NCI-H2171 treated with DMSO at 0.1 percent for 48 hours (cell line): Measurements from ENCODE around the gene TLE4.

ENCODE experiments used
- DNase-seq: peaks from one replicate; lab custom pipeline; 2025; lab: John Stamatoyannopoulos, UW

TLE4 gene

DNA sequence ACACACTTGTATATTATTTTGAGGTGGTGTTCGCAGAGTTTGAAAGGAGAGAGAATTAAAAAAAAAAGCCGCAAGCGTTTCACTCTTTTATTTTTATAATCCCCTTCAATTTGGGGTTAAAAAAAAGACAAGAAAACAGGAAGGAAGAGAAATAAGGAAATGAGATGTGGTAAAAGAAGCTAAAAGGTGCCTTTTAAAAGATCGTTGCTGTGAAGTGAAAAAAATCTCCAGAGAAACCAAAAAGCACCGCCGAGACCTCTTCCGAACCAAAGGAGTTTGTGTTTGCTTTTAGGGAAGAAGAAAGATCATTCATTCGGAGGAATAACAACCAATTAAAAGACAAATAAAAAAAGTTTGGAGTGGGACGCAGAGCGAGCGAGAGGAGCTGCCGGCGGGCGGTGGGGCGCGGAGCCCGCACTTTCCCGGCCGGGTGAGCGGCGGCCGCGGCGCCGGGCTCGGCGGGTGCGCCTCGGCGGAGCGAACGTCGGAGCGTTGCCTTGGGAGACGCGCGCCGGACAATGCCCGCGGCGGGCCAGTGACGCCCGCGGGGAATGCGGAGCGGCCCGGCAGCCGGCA, 355 bp downstream of the TLE4 start:
- DNase-seq, result no peak

DNA sequence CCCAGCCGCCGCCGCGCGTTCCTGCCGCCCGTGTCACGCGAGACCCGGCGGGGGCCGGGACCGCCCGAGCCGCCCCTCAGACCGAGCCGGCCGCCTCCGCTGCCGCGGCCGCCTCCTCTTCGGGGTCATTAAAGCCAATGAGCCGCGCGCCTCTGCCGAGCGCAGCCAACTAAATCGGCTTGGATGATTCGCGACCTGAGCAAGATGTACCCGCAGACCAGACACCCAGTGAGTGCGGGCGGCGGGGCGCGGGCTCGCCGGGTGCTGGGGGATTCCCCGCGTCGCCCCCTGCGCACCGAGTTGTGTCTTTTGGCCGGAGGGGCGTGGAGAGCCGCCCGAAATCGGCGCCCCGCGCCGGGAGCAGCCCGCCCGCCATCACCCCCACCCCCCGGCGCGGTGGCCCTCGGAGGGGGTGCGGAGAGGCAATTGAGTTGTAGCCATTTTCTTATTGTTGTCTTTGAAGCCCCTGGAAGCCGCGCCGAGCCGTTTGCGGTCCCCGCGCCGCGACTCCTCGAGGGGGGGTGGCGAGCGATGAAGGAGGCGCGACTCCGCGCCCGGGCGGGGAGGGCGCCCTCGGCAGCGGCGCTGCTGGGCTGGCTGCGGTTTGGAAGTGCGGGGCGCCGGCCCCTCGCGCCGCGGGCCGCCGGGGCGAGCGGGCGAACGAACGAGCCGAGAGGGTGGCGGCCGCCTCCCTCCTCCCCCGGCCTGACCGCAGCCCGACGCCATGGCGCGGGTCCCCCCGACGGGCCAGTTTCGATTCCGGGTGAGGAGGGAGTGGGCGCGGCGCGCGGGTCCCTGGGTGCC, 1.0 kb downstream of the TLE4 start:
- peak; percentile 35 for DNase-seq

DNA sequence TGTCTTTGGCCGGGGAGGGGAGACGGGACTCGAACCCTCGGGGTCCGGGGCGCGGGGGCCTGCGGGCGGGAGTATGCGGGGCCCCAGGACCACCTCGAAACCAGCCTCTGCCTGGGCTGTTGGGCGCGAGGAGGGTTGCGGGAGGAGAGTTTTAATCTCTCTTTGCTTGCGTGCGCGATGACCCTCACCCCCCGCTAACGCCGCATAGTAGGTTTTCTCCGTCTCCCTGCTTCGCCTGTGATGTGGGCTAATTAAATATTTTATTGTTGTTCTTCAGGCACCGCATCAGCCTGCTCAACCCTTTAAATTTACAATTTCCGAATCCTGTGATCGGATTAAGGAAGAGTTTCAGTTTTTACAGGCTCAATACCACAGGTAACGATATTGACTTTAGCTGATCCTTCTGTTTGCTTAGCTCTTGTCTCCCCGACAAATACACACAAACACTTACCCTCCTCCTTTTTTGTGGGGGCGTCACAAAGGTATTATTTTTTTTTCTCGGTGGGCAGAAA, 1.7 kb downstream of the TLE4 start:
- DNase-seq, result peak; percentile 14

DNA sequence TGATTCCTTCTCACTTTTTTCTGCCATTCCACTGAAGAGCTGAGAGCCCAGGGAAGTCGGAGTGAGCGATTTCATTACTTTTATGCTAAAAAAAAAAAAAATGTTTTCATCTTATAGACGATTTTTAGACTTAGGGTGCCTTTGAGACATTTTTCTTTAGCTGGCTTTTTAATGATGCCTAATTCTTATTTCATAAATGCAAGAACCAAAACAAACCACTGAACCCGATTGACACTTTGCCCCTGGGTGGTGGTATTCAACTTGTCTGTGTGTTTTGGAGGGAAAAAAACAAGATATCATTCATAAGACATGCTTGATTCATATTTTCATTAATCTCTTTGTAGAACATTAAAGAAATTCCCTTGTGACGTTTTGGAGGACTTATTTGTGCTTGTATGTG, 2.4 kb downstream of the TLE4 start:
- DNase-seq, result peak; percentile 11

DNA sequence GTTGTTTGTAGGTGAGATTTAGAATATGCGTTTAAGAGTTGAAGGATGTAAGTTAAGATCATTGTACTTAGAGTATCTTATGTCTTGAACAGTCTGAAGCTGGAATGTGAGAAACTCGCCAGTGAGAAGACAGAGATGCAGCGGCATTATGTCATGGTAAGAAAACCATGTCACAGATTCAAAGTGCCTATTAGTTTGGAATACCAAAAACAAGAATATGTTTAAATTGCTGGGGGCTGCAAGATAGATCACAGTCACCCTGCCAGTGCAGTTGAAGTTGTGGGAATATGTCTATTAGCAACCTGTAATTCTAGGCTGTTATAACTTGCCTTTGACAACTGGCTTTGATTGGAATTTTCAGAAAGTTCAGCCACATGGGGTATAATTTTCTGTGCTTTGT, 3.0 kb downstream of the TLE4 start:
- DNase-seq, result no peak

DNA sequence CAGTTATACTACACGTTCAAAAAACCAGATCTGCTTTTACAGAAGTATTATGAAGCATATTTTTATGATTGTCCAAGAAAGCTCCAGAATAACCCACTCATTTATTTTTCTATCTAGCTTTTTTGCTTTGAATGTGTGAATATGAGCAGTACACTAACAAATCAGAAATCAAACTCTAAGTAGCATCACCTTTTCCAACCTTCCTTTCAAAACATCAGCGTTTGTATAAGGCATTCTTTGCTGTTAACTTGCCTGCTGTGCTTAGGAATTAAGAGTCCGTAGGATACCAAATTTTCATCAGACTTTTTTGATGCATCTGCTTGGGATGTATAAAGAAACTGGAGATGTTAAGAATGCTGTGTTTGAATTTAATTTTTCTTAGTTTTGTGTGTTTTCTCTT, 3.8 kb downstream of the TLE4 start:
- no peak for DNase-seq

DNA sequence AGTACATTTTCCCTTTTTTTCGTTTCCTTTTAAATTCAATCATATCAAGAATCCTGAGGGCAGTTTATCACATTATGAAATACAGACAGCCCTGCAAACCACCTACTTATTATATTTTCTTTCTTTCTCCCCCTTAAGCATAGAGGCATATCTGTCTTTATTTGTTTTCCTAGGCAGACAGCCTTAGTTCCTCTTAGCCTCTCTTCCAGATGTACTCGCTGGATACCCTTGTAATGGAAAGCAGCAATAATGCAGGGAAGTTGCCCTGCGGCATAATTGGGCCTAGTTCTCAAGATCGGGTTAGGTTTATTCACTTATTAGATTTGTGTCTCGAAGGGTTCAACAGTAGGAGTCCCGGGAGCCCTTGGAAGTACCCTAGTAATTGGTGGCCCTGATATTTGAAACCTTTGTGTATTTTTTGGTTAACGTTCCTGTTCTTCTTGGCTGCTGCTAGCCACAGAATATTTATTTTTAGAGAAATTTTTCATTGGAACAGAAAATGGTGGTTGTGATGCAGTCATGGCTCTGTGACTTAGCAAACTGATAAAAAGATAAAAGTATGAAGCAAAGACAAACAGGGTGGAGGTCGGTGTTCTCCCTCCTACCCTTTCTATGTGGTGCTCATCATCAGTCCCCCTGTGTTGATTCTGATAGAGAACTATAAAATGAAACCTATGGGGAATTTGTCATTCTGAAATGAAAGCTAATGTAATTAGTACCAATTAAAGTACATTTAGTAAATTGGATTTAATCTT, 6.4 kb downstream of the TLE4 start:
- DNase-seq, result peak; percentile 10

DNA sequence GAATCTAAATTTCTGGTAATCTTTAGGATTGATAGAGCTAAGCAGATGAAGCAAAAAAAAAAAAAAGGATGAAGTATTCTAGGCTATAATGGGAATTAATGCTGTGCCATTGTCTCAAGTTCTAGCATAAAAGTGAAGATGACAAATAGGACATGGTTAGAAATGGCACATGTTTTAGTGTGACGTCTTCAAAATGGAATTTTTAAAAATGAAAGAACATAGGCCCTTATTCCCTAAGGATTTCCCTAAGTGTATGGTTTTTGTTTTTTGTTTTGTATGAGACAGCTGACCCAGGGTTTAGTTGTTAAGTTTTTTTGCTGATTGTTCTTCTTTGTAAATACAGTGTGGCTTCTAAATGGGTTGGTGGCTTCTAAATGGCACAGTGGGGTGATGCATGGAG, 7.1 kb downstream of the TLE4 start:
- no peak for DNase-seq

DNA sequence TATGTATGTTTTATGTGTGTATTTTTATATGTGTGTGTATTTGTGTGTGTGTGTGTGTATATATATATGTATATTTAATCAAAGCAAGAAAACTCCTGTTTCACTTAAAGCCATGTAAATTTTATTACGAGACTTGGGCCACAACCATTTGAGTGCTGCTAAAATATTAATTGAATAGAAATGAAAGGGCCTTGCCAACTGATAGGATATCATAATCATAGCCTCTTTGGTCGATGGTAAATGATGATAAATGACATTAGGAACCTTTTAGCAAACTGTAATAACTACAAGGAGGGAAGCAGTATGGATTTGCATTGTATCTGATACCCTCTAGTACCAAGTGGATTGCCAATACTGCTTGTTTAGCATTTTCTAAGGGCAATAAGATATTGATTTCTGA, 7.9 kb downstream of the TLE4 start:
- DNase-seq, result no peak

DNA sequence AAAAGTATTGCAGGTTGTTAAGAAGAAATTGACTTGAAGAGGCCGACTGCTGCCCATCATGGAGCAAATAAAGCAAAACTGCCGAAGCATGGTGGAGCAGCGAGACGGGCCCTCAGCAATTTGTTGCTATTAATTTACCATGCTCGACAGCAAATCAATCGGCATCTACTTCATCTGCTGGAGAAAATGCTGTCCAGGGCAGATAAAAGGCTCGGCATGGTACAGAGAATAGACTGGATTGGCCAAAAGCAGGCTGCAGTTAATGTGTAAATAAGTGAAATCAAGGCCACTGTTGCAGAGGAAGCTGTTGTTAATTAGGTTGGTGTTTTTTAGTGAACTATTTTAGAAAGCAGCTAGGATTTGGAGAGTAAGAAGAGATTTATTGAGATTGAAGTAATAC, 8.3 kb downstream of the TLE4 start:
- no peak for DNase-seq

DNA sequence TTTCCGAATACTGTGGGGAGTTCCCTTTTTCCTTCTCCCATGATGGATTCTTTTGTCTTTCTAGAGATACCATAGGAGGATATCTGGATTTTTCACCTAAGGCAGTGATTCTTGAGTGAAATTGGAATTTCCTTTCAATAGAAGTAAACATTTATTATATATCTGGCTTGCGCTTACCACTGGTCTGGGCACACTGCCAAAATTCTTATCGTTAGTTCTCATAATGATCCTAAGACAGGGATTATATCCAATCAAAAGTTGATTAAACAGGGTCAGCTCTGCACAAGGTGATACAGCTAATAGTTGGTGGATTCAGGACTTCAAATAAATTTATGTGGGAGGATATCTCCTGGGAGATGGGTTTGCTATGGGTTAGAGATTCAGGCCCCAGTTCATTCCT, 9.6 kb downstream of the TLE4 start:
- DNase-seq, result peak; percentile 4

DNA sequence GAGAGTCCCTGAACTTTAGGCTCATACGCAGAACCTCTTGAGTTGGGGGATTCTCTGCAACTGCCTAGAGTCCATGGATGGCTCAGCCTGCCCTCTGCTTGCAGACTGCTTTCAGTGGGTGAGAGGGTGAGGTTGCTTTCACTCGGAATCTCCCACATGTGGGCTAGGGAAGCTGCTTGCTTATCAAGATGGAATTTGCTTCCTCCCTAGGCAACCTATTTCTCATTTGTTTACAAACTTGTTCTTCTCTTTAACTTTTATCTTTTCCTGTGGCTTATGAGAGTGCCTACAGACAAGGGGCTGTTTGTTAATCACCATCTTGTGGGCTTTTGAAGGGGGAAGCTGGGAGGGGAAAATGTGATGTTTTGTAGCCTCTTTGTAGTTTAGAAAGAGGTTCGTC, 10.0 kb downstream of the TLE4 start:
- no peak for DNase-seq

DNA sequence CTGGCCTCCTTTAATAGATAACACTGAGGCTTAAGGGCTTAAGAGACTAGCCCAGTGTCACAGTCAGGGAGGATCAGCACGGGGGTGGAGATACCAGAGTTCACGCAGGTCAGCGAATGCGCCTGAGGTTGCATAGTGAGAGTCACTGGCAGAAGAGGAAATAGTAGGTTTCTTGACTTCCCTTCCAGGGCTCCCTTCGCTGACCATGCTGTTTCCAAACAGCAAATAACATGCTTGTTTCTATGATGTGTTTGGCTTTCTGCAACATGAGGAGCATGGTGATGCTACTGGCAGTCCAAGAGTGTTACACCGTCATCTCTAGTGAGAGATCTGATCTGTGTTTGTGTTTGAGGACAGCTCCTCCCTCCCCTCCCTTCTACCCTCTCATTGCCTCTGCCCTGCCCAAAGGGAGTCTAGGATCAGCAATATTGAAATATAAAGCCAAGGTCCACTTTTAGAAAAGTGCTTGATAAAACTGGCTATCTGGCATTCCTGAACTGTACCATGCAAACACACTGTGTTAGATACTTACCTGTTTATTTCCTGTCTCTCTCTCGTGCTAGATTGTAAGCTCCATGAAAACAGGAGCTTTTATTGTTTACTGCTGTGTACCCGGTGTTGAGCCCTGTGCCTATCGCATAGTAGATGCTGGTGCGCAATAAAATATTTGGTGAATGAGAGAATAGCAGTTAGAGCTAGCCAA, 12.3 kb downstream of the TLE4 start:
- DNase-seq, result no peak

DNA sequence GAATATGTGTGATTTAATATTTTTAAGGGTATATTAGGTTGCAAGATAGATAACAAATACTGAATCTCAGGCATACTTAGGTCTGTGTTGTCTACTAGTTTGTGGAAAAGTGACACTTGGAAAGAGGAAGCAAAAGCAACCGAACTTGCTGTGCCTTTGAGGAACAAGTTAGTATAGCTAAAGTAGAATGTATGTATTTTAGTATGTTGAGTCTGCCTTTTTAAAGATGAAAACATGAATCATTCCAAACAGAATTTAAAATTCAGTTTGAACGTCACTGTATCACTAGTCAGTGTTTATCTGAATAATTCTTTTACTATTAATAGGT, 12.9 kb downstream of the TLE4 start:
- no peak for DNase-seq

DNA sequence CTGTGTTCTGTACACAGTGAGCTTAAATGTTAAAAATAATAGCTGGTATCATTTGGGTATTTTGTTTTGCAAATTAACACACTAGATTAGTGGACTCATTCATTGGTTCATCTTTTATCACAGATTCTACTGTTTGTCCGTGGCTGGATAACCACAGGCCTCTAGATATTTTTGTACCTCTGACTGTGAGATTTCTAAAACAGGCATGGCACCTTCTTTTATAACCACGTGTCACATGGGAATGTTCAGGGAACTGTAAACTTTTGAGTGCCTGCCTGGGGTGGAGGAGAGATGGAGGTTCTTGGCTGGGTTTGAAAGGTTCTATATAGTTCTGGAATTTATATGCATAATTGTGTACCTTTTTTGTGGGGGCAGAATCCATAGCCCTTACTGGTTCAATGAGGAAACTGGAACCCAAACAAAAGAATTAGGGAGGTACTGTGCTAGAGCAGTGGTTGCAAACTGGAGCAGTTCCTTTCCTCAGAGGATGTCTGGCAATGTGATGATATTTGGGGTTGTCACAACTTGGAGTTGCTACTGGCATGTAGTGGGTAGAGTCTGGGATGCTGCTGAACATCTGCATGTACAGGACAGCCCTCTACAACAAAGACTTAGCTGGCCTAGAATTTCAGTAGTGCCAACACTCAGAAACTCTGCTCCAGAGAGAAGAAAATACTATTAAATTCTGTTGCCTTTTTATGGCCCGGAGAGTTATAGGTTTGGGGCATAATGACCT, 16.9 kb downstream of the TLE4 start:
- DNase-seq, result no peak

DNA sequence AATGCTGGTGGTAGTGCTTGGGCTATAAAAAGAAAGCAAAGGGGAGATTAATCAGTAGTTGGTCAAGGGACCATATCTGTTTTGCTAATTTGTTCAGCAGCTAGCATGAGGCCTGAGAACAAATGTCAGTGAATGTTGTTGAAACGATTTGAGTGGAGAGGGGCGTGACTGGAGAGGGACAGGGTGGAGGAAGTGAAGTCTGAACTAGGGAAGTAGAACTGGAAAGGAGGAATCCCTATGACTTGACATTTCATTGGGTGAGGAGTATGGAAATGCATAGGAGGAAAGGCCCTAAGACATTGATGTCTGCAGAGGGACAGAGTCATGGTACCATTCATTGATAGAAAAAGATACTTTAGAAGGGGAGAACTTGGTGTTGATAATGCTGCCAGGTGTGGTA, 19.7 kb downstream of the TLE4 start:
- DNase-seq, result no peak

DNA sequence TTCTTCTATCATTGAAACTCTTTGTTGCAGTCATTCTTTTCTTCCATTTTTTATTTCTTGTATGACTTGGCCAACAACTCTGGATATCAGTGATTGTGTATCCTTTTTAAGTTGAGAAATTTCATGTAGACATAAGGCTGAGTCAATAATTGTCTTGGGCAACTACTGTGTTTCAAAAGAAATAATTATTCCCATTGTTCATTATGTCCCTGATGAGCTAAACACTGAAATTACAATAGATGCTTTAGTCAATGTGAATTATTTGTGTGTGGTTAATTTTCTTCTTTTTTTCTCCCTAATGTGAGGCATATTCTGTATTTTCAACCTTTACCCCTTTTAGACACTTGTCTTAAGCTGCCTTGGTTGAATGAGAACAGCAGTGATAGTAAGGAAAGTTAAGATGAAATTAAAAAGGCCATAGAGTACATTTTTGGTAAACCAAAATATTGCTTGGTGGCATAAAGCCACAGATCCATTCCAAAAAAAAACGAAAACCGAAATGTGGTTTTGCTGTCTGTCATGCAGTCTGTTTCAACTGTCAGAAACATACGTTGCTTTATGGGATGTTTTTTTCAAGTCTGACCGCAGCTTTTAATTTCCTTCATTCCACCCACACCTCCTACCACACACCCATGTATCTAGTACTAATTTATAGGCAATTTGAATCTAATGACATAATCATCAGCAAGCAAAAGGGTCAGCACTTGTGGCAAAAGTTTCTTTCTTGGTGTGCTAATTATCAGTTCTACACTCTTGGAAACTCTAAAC, 21.1 kb downstream of the TLE4 start:
- no peak for DNase-seq

DNA sequence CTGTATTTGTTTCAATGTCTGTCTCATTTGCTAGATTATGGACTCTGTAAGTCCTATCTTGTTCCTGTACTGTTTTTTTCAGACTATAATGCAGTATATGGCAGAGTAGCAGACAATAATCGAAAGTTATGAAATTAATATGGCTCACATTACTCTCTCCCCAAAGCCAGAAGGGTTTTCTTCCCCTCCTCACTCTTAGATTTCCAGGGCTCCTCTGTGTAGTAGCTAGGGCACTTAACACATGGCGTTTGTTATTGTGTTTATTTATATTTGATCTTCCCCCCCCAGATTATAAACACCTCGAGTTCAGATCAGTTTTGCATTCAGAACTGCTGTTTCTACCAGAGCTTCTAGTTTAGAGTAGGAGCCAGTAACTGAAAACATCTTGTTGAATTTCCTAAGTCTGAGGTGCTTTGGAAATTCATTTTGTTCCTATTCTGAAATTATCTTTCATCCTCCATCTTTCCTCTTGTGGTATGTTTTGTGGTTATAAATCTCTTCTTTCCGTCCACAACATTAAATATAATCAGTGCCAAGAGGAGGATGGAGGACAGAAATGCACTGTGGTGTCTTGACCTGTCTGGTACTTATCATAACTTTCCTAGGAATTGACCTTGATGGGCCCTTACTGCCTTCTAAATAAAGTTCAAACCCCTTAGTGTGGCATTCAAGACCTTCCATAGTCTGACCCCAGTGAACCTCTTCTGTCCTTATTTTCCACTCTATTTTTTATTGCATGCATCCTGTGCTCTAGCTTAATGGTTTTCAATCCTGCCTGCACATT, 27.0 kb downstream of the TLE4 start:
- DNase-seq, result no peak

DNA sequence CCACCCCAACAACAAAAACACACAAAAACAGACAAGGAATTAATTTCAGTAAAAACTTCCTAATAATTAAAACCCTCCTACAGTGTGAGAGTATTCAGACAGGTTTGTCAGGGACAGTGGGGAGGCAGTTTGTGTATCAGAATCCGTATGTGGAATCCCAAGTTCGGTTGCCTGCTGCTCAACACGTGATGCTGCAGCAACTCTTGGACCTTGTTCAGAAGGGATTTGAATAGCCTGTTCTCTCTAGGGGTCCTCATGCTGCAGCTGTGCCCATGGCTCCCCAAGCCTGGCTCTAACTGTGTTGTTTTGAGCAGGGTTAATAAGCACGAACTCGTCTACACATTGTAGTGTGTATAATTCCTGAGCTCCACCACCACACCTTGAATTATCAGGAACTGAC, 28.7 kb downstream of the TLE4 start:
- no peak for DNase-seq

DNA sequence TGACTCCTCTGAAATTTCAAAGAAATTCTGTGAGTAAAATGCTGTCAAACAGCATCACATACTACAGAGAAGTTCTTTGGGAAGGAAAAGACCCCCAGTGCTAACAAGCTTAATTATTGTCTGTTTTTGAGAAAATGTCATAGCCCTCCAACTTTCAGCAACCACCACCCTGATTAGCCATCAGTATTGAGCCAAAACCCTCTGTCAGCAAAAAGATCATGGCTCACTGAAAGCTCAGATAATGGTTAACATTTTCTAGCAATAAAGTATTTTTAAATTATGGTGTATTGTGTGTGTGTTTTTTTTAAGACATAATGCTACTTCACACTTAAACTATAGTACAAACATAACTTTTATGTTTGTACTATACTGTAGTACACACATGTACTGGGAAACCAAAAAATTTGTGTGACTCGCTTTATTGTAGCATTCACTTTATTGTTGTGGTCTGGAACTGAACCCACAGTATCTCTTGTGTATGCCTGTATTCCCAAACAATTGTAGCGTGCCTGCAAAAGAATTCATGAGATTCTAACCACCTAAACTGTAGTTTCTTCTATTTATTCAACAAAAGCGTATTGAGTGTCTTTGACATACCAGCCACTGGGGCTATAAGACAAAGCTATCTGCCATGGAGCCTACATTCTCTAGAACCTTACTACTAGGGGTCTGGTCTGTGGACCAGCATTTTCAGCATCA, 31.6 kb downstream of the TLE4 start:
- DNase-seq, result no peak
